Left ventricle myocardium inferior (tissue), 1 donor: ENCODE measurements around the gene SLC43A2. TPM values are rescaled to one million over a fixed set of nuclear protein-coding genes. Genes with fewer than 3 reads are reported as not detected.

Experiments used
- DNase-seq: peaks from one replicate; pipeline ENCODE4 v3.0.0-alpha.2; 2020
- H3K27ac ChIP-seq: fragments of 200-600 bp; replicated peaks from 2 replicates; pipeline ENCODE4 v1.8.0; 2021
- H3K27me3 ChIP-seq: fragments of 200-600 bp; 2 replicates; pipeline ENCODE4 v1.8.0; 2021; ENCODE audit warnings: low read depth
- H3K36me3 ChIP-seq: fragments of 200-600 bp; 2 replicates; pipeline ENCODE4 v1.8.0; 2021
- H3K4me1 ChIP-seq: fragments of 200-600 bp; 2 replicates; pipeline ENCODE4 v1.8.0; 2021
- H3K4me3 ChIP-seq: fragments of 200-600 bp; 2 replicates; pipeline ENCODE4 v1.8.0; 2021; ENCODE audit warnings: mild to moderate bottlenecking, moderate library complexity
- H3K9me3 ChIP-seq: fragments of 200-600 bp; replicated peaks from 2 replicates; pipeline ENCODE4 v1.8.0; 2021
- intact Hi-C: fragments of 100-400 bp; cut with micrococcal nuclease; formaldehyde crosslinking; loops from one replicate; pipeline ENCODE4 v1.11.0; 2022
- total RNA-seq: library from RNA; stranded (reverse); fragmentation: NEBNext Ultra II Directional; extraction: Animal tissue kit (Norgen Biotek cat#: 25700); gene quantifications from one replicate; pipeline ENCODE4 v1.2.1, GENCODE V29; 2021
- TF ChIP-seq, protein P1 (sequence below): fragments of 200-600 bp; IDR thresholded peaks from 2 replicates; pipeline ENCODE4 v1.8.0; 2021; ENCODE audit warnings: antibody characterized with exemption, mild to moderate bottlenecking, borderline replicate concordance
- donor health status: DM: no; HTN: yes; CAD: no; lungs with severe emphysema.

The SLC43A2 gene
- total RNA-seq, 1 donor from 2014 or later: 4.0 TPM

DNA sequence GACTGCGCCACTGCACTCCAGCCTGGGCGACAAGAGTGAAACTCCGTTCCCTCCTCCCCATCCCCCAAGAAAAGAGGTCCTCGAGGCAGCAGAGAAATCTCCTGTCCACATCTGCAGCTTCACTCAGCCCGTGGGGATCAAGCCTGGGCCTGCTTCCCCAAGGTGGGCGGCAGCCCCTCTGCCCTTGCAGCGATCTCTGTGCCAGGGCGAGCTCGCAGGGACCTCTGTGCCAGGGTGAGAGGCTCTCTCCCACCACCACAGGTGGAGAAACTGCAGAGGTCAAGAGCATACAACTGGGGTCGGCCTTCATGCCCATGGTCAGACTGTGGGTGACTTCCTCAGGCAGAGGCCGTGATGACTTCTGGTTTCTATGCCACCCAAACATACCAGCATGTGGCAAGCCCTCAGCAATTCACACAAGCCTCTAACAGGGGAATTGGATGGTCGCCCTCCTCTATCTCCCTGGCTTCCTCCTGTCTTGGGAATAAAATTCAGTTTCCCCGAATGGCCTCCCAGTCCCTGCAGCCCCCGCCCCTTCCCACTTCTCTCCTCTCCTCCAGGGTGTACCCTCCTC lies 5.5 kb downstream of the SLC43A2 start:
- DNase-seq: no peak
- Histone ChIP-seq H3K4me1 (peaks cover 25% of the 10 kb centered on the region), H3K27ac (no peak overlapping the region), H3K4me3 (no peak overlapping the region), H3K9me3 (no peaks in the 10 kb centered on the region), H3K27me3 (no peaks in the 10 kb centered on the region), H3K36me3 (no peaks in the 10 kb centered on the region)
- TF ChIP-seq, protein P1, sequence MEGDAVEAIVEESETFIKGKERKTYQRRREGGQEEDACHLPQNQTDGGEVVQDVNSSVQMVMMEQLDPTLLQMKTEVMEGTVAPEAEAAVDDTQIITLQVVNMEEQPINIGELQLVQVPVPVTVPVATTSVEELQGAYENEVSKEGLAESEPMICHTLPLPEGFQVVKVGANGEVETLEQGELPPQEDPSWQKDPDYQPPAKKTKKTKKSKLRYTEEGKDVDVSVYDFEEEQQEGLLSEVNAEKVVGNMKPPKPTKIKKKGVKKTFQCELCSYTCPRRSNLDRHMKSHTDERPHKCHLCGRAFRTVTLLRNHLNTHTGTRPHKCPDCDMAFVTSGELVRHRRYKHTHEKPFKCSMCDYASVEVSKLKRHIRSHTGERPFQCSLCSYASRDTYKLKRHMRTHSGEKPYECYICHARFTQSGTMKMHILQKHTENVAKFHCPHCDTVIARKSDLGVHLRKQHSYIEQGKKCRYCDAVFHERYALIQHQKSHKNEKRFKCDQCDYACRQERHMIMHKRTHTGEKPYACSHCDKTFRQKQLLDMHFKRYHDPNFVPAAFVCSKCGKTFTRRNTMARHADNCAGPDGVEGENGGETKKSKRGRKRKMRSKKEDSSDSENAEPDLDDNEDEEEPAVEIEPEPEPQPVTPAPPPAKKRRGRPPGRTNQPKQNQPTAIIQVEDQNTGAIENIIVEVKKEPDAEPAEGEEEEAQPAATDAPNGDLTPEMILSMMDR: no peak
- intact Hi-C loops: loop anchor here (10.0 kb wide), 1 partner anchor 48 kb away; no protein-coding TSS in a partner anchor

DNA sequence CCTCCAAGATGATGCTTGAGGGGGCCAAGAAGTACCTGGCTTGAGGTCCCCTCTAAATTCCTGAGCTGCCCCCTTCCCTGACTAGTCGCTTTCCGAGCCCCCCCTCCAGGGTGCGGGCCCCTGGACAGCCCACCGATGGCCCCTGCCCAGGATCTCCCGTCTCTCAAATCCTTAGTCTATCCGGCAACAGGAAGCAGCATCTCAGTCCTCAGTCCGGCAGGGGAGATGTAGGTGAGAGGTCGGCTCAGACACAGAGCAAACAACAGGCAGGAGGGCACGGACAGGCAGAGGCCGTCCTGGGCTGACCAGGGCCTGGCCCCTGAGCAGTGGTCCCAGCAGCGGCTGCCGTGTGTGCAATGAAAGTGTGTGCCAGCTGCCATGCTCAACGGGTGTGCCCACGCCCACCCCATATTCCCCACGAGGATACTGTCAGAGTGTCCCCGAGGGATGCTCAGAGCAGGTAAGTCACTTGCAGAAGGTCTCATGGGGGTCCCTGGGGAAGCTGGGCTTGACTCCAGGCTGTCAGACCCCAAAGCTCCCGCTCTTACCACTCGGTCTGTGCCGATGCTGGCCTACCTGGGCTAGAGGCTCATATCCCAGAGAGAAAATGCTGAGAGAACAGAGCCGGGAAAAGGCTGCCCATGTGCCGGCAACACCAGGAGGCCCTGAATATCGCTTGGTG lies 7.2 kb downstream of the SLC43A2 start:
- Histone ChIP-seq H3K4me3 (no peak overlapping the region), H3K9me3 (no peaks in the 10 kb centered on the region), H3K27me3 (no peaks in the 10 kb centered on the region), H3K27ac (no peak overlapping the region), H3K36me3 (no peaks in the 10 kb centered on the region), H3K4me1 (peaks cover 16% of the 10 kb centered on the region)
- DNase-seq: no peak
- intact Hi-C loops: loop anchor here (10.0 kb wide), 1 partner anchor 47 kb away; no protein-coding TSS in a partner anchor
- TF ChIP-seq, protein P1: no peak

- Histone ChIP-seq H3K27ac (no peak overlapping the region), H3K27me3 (no peaks in the 10 kb centered on the region), H3K4me3 (no peak overlapping the region), H3K9me3 (no peaks in the 10 kb centered on the region), H3K36me3 (no peaks in the 10 kb centered on the region), H3K4me1 (peaks cover 11% of the 10 kb centered on the region)
- TF ChIP-seq, protein P1: no peak
- intact Hi-C loops: loop anchor here (10.0 kb wide), 1 partner anchor 46 kb away; no protein-coding TSS in a partner anchor
- DNase-seq: no peak
These were observed 8.1 kb downstream of the SLC43A2 start for GRCh38 chr17:1620486-1620885.

GRCh38 chr17:1617620-1618174 lies 10.9 kb downstream of the SLC43A2 start:
- H3K4me3 ChIP-seq: peak overlapping the region; percentile 10
- peak overlapping the region; percentile 57 for H3K27ac ChIP-seq
- no peaks in the 10 kb centered on the region for H3K27me3 ChIP-seq
- H3K4me1 ChIP-seq: peaks cover 11% of the 10 kb centered on the region
- H3K9me3 ChIP-seq: no peaks in the 10 kb centered on the region
- TF ChIP-seq, protein P1: no peak
- no peak for DNase-seq
- peaks cover 3% of the 10 kb centered on the region for H3K36me3 ChIP-seq
- intact Hi-C loops: no loop called here

DNA sequence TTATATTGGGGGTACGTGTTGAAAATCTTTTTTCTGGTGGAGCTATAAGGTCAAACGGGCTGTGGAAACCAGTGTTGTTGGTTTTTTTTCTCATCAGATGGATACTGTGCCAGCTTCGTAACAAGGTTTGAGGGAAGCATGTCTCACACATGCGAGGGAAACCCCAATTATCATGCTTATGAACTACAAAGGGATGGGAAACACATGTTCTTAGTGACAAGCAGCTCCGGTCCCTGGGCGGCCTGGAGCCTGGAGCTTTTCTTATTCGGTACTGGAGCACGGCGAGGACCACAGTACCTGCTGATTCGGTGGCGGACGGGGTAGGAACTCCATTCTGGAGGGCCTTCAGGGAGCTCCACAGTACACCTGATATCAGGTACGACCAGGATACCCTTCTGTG lies 12.5 kb downstream of the SLC43A2 start:
- TF ChIP-seq, protein P1: no peak
- Histone ChIP-seq H3K27me3 (no peaks in the 10 kb centered on the region), H3K36me3 (peaks cover 6% of the 10 kb centered on the region), H3K9me3 (no peaks in the 10 kb centered on the region), H3K27ac (no peak overlapping the region), H3K4me1 (peaks cover 18% of the 10 kb centered on the region), H3K4me3 (no peak overlapping the region)
- intact Hi-C loops: no loop called here
- no peak for DNase-seq
